Cortex of kidney (tissue), 1 donor: Measurements from ENCODE around the gene AIFM3.
"Not testable (repeated sequence)": the region's sequence is repeated elsewhere in the genome, so short reads cannot be mapped to it uniquely, and the experiment has no call there.

Experiments
- DNase-seq: peaks from one replicate; lab custom pipeline; 2025; lab: John Stamatoyannopoulos, UW

Gene AIFM3

DNA sequence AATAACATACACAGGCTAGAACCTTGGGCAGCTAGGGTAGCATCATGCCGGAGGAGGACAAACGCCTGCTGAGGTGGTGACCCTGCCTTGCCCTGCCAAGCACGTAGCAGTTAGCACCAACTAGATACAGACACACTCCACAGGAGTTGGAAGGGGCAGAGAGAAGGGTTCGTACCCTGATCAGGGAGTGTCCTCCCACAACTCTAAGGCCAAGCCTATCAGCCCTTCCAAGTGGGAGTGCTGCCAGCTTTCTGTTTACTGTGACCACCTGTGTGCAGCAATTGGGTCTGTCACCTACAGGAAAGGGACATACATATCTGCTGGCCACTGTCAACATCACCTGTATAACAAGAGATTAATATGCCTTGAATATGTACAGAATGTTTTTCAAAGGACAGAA lies 36.7 kb downstream of the AIFM3 start:
- DNase-seq: no peak

DNA sequence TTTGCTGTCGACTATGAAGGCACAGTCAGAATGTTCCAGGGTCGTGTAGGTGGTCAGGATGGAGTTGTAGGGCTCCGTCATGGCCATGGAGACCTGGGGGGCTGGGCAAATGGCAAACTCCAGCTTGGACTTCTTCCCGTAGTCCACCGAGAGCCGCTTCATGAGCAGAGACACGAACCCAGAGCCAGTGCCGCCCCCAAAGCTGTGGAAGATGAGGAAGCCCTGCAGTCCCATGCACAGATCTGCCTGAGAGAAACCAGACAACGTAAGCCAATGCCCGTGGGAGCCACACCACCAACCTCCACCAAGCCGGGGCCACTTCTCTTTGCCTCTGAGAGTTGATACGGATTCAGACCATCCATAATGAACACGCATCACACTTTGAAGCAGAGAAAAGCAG lies 42.2 kb downstream of the AIFM3 start:
- not testable (repeated sequence) for DNase-seq

DNA sequence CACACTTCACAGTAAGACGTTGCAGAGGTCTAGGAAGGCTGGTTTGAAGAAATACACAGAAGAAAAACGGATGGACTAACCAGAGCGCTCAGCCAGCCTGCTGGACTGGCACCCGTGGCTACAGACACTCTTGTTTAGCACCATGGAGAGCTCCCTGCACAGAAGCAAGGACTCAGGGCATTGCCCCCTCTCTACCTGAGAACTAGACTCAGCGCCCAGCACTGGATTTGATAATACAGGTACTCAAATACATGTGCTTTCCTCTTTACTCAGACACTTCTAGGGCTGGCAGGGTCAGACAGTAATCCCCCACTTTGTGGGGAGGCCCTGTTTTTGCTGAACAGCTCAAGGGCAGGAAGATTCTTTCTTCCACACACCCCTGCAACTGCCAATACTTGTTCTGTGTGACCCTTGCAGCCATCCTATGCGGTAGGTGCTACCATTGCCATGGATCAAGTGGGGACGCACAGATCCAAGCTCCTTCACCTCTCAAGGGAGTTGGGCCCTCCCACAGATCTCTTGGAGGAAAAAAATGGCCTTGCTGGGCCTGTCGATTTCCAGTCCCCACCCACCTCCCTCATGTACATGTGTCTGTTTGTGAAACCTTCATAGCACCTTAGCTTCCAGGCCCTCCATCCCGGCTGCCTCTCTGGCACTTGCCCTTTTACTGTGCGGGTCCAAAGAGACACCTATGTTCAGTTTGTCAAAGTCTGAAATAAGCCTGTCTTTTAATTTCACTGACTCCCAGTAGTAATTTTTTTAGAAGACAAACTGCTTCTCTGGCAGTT lies 42.8 kb downstream of the AIFM3 start:
- DNase-seq: no peak

DNA sequence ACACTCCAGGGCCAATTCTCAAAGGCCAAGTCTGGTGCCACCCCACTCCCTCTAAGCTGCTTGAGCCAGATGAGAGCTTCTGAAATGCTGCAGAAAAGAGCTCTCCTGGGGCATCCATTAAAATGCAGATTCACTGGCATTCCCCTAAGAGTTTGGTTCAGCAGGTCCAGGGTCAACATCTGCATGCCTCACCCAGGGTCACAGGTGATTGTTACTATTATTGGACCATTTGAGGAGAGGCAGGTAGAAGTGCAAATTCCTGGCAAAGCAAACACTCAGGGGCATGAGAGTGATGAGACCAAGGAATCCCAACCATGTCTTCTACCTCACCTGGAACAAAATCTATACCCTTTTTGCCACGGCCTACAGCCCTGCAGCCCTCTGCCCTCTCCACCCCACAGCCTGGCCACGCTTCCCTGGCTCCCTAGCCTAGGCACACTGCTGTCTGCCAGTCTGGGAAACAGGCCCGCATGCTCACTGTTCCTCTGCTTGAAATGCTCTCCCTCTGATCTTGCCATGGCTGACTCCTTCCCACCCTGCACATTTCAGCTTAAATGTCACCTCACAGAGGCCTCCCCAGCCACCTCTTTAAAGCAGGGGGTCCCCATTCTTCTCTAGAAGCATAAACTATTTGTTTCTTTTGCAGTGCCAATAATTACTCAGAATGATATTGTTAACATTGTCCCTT lies 43.5 kb downstream of the AIFM3 start:
- DNase-seq: no peak

DNA sequence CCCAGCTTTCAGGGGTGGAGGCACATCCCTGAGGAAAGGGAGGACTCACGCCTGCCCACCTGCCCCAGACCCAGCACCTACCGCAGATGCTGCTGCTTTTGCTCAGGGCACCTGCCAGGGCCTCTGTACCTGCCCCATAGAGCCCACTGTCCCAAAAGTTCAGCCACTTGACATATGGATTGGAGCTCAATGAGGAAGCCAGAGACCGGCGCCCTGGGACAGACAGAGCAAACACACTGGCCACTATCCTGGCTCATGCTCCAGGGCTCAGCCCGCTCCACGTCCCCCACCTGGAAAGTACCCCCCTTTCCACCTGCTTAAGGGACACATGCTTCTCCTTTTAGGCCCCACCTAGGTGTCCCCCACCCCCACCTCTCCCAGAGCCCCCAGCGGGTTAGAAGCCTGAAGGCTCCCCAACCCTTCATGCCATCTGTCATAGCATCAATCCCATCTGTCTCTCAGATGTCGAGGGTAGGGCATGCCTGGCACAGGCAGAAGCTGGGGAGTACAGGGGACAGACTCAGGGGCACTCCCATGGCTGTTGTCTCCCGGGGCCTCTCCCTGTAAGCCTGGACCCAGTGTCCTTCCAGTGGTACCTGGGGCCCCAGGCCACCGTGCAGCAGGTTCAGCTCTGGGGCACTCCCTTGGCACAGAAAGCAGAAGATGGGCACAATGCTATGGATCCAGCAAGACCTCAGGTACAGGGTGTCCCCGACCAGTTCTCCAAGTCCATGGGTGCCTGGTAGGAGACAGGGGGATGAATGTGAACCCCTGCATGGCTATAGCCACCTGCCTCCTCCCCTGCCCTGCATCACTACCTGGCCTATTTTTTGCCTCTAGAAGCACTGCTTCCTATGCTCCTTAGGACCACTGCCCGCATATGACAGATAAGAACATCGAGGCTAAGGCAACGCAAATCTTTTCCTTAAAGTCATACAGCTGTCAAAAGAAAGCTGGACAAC lies 45.7 kb downstream of the AIFM3 start:
- no peak for DNase-seq

DNA sequence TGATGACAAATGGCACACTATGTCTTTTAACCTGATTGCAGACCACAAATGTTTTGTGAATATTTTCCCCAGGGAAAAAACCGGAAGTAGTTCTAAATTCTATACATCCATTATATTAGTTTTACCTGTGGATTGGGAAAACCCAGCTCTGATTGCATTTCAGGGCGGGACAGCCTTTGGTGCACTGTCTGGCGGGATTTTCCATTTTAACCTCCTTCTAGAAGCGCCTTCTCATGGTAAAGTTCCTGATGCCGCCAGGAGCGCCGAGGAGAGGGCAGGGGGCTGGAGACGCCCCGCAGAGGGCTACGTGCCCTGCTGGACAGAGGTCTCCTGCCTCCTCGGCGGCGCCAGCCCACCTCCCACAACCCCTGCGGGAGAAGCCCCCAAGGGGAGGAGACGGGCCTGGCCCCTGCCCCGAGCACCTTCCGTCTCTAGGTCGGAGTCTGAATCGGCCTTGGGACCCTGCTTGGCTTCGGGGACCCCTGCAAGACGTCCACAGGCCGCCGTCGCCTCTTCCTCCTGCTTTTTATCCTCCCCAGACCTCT lies 46.7 kb downstream of the AIFM3 start:
- no peak for DNase-seq

DNA sequence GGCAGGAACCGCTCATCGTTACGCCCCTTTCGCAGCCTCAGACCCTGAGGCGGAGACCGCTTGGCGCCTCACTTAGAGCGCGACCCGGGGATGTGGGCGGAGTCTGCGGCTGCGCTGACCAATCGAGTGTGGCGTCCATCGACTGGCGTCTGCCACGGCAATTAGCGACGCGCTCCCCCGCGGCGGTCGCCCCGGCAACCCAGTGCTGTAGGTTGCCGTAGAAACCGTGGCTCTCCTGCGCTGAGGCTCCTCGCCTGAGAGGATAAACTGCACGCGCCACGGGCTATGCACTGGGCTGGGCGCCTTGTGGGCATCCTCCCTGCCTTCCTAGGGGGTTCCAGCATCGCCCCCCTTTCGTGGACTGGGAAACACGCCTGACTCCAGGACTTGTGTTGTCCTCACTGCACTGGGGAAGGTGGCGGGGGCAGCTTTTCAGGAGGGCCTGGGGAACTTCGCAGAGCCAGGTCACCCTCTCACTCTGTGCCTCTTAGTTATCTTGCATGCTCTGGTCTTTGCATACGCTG lies 47.2 kb downstream of the AIFM3 start:
- no peak for DNase-seq

DNA sequence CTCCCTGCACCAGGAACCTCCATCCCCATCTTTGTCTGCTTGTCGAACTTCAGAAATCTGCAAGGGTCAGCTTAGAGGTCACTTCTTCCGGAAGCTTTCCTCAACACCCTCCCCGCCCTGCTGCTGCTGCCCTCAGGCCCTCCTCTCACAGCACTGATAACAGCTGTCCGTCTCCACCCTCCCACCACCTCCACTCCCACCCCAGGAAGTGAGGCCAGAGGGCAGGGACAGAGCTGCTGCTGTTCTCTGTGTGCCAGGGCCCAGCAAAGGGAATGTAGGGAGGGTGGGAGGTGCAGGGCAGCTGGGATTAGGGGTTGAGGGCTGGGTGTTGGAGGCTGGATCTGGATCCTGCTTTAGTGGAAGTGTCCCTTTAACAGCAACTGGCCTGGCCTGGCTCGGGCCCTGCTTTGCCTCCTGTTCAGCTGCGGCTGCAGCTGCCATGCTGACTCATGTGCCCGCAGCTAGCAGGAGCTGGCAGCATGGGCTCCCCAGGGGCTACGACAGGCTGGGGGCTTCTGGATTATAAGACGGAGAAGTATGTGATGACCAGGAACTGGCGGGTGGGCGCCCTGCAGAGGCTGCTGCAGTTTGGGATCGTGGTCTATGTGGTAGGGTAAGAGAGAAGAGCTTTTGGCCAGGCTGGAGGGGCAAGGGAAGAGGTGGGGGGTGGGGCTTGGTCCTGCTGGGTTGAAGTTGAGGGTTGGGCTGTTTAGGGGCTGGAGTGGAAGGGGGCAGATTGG lies 47.8 kb downstream of the AIFM3 start, which contains the start of gene P2RX6:
TSS of gene P2RX6 (plus strand) at position 440 of the 740 bp plus-strand sequence. CDS start at position 450, 10 bp downstream.
- no peak for DNase-seq

DNA sequence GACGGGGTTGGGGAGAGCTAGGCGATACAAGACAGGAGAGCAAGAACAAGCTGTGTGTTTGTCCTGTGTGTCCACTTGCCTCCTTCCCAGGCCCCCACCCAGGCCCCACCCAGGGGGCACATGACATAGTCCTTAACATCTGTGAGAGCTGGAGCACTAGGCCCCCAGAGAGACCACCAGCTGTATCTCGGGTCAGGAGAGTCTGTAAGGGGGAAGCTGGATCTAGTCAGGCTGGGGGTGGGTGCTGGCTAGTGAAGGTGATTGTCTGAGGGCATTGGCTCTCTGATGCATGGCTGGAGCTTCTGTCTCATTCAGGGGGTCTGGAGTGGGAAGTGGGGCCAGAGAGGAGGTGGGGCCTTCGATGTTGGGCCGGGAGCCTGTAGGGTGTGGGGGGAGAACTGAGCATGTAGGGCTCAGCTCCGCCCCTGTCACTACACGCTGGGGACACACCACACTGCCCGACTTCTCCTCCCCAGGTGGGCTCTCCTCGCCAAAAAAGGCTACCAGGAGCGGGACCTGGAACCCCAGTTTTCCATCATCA lies 48.5 kb downstream of the AIFM3 start:
- DNase-seq: no peak

DNA sequence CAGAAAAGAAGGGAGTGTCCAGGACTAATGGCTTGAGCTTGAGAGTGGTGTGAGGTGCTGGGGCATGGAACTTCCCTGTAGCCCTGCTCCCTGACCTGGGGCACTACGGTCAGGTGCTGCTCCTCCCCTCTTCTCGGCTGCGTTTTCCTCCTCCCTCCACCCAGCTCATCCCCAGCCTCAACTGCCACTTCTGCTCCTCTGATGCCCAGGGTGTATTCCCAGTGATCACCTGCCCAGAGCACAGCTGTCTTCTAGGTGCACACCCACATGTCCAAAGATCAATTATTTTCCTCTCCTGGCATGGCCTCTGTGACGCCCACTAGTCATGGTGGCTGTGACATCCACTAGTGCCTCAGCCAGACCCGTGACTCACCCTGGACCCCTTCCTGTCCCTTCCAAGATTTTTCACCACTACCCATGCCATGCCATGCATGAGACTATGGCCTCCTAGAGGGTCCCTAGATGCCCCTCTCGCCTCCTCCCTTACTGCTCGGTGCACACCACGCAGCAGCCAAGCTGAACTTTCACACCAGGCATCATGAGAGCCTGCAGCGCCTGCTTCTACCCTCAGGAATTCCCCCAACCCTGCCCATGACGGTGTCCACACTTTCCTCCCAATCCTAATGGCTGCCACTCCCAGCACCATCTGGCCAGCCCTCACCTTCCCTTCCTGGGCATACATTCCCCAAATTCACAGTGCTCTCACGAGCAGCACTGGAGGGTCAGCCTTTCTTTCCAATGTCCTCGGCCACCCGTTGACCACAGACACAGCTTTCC lies 49.8 kb downstream of the AIFM3 start:
- DNase-seq: no peak

DNA sequence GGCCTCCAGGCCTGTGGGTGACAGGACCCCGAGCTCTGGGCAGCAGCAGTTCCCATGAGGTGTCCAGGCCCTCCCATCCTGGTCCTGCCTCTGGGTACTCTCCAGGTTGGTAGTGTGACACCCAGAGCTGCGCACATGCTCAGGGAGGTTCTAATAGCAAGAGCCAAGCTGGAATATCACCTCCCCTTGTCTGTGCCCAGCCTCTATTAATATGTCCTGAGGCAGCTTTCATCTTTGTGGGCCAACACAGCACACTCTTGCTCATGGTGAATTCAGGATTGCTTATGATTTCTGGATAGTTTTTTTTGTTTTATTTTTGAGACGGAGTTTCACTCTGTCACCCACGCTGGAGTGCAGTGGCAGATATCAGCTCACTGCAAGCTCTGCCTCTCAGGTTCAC lies 51.3 kb downstream of the AIFM3 start:
- no peak for DNase-seq

DNA sequence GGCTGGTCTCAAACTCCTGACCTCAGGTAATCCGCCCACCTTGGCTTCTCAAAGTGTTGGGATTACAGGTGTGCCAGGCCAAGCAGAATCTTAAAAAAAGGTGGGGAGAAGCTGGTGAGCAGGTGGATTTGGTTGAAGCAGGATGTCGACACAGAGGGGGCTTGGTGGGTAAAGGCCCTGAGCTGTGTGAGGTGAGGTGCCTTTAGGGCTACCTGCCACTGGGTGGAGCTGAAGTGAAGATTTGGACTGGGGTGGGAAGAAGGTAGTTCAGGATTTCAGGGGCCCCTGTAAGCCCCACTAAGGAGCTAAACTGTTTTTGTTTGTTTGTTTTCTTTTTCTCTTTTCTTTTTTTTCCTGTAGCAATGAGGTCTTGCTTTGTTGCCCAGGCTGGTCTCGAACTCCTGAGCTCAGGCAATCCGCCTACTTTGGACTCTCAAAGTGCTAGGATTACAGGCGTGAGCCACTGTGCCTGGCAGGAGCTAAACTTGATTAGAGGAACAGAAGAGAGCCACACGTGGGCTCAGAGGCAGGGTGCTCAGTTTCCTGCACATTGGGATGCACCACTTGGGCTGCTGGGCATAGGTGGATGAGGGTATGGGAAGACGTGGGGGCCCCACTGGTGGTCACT lies 53.9 kb downstream of the AIFM3 start:
- no peak for DNase-seq

DNA sequence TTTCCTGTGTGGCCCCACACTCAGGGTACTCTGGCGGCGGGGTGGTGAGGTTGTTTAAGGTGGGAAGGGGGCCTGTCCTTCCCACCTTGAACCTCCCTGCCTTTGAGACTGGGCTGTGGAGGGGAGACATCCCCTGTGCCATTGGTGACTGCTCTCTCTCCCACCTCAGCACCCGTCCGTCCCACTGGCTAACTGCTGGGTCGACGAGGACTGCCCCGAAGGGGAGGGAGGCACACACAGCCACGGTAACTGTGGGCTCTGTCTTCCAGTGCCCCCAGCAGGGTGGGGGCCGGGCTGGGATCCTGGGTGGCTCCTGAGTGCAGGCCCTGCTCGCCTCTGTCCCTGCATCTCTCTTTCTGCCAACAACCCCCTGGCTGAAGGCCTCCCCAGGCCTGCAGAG lies 55.5 kb downstream of the AIFM3 start:
- DNase-seq: no peak

DNA sequence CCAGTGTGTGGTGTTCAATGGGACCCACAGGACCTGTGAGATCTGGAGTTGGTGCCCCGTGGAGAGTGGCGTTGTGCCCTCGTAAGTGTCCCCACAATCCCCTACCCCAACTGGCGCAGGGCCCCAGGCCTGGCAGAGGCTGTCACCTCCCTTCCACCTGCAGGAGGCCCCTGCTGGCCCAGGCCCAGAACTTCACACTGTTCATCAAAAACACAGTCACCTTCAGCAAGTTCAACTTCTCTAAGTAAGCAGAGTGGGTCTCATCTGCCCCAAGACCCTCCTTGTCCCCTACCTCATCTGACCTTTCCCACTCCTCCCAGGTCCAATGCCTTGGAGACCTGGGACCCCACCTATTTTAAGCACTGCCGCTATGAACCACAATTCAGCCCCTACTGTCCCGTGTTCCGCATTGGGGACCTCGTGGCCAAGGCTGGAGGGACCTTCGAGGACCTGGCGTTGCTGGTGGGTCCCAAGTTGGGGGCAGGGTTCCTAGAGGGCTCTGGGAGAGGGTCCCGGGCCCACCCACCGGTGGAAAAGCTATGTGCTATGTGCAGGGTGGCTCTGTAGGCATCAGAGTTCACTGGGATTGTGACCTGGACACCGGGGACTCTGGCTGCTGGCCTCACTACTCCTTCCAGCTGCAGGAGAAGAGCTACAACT lies 56.0 kb downstream of the AIFM3 start:
- no peak for DNase-seq

DNA sequence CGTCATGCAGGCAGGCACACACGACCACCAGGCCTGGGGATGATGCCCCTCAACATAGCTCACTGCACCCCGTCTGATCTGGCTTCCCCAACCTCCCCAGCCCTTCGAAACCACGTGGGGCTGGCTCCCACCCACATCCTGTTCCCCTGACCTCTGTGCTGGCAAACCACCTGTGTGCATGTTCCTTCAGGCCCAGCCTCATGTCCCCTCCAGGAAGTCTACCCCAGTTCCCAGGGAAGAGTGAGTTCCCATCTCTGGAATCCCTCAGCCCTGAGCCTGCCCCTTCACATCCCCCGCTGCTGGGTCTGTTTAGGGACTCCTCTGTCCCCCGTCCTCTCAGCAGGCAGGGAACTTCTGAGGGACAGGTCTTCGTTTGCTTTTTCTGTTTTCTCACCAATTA lies 58.2 kb downstream of the AIFM3 start:
- no peak for DNase-seq

DNA sequence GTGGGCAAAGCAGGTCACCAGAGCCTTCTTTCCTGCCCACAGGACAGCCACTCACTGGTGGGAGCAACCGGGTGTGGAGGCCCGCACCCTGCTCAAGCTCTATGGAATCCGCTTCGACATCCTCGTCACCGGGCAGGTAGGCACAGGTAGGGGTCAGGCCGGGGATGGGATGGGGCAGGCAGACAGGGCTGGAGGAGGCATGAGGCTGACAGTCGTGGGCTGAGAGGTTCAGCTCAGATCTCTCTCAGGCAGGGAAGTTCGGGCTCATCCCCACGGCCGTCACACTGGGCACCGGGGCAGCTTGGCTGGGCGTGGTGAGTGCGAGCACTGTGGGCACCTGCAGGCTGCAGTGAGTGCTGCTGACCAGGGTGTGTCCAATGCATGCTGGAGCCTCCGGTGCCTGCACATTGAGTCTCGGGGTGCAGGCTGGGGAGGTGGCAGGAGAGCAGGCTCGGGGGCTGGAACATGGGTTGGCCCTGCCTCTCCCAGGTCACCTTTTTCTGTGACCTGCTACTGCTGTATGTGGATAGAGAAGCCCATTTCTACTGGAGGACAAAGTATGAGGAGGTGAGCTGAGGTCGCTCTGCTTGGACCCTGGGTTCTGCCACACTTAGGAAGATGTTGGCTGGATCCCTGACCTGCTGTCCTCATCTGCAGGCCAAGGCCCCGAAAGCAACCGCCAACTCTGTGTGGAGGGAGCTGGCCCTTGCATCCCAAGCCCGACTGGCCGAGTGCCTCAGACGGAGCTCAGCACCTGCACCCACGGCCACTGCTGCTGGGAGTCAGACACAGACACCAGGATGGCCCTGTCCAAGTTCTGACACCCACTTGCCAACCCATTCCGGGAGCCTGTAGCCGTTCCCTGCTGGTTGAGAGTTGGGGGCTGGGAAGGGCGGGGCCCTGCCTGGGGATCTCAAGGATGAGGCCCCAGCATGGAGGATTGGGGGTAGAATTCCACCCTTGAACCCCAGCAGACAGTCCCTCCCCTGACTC lies 59.0 kb downstream of the AIFM3 start:
- no peak for DNase-seq

DNA sequence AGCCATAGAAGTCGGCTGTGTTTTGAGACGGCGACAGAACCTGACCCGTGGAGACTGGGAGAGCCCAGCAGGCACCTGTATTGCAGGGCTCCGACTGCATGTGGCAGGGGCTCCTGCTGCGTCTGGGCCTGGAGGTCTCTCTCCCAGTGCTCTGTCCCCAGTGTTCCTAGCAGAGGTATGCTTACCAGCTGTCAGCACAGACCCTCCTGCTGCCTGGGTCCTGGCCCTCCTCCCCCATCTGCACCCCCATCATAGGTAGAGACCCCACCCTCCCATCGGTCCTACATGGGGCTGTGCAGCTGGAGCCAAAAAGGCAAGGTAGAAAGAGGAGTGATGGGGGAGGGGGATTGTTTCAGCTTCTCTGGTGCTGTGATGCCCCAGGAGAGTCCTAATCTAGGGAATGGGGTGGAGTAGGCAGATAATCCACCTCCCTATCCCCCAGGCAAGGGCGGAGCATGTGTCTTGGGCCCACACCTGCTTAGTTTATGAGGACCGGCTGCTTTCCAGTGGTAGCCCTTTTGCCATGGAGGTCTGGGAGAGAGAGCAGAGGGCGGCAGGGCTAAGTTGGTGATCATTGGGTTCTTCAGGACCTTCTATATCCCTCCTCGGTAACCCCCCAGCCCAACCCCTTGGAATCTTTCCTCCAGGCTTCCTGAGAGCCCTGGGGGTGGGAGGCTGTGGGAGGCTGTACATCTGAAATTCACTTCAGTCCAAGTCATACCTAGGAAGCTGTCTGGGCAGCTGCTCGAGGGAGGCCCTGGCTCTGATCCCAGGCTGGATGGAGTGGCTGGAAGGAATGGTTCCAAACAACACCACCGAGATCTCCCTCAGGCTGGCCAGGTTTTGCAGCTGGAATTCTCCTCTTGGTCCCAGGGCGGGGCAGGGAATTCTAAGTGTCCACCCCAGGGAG lies 60.0 kb downstream of the AIFM3 start:
- no peak for DNase-seq
